ENCODE data around the gene HABP4. TPM values are rescaled to one million over a fixed set of nuclear protein-coding genes. Genes with fewer than 3 reads are reported as not detected.
A peak's percentile ranks its signal among the peaks of the same experiment; 100 is the strongest.

HABP4 gene
- total RNA-seq, 1 experiment from 2014 or later: 21.0 TPM

DNA sequence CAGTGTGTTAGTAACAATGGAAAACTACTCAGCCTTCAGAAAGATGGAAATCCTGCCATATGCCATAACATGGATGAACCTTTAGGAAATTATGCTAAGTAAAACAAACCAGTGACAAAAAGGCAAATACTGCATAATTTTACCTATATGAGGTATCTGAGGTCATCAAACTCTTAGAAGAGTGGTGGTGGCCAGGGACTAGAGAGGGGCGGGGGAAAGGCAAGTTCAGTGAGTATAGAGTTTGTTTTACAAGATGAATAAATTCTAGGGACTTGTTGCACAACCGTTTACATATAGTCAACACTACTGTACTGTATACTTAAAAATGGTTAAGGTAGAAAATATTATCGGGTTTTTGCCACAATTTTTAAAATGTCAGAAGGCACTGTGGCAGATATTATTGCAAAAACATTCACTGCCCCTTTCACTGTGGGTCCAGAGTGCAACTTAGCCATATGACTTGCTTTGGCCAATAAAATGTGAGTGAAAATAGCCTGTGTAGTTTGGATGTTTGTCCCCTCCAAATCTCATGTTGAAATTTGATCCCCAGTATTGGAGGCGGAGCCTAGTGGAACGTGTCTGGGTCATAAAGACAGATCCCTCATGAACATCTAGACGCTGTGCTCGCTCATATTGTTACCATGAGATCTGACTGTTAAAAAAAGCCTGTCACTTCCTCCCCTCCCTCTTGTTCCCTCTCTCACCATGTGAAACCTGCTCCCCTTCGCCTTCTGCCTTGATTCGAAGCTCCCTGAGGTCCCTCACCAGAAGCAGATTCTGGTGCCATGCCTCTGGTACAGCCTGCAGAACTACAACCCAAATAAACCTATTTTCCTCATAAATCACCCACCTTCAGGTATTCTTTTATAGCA, 41.3 kb upstream of the HABP4 start:
- H2AFZ ChIP-seq (ENCODE audit: low read depth, low read length, poor library complexity, severe bottlenecking): no peak overlapping the region
- H3K27me3 ChIP-seq (ENCODE audit: insufficient read depth, low read length): no peaks in the 10 kb centered on the region
- H3K9me2 ChIP-seq (ENCODE audit: insufficient read depth): no peaks in the 10 kb centered on the region
- no peaks in the 10 kb centered on the region for H3K9me3 ChIP-seq (ENCODE audit: control insufficient read depth in 1 of 2, insufficient read depth in 1 of 2, low read depth in 1 of 2, low read length in 2 of 2)
- ChIA-PET POLR2A (no interaction called here), CTCF (no interaction called here), RAD21 (ENCODE audit: low non-redundant PET in 1 of 2, low total read pairs in 2 of 2, uncharacterized antibody in 2 of 2, unreplicated experiment in 2 of 2) (no interaction called here)
- H3K79me2 ChIP-seq (ENCODE audit: insufficient read depth, low read length): peaks cover 88% of the 10 kb centered on the region
- H3K4me3 ChIP-seq (replicated peaks in 1 of 2; ENCODE audit: low read depth in 1 of 2, low read length in 2 of 2): no peak overlapping the region
- no peaks in the 10 kb centered on the region; a peak in 1 of 4 replicates for H3K36me3 ChIP-seq (ENCODE audit: control insufficient read depth in 1 of 2, insufficient read depth in 2 of 2, low read length in 2 of 2)
- peak; percentile 47 for ATAC-seq
- H3K4me1 ChIP-seq (ENCODE audit: control insufficient read depth in 1 of 2, insufficient read depth in 2 of 2, low read length in 2 of 2): peaks cover 0 to 4% of the 10 kb centered on the region in 2 experiments; a peak in 2 of 4 replicates
- H4K20me1 ChIP-seq (ENCODE audit: insufficient read depth): peaks cover 7% of the 10 kb centered on the region; the same call in 1 of the 2 replicates
- TF ChIP-seq FOSL1 (IDR thresholded peaks at IDR 0.05; ENCODE audit: low read depth) (no peak), POLR2AphosphoS5 (IDR thresholded peaks at IDR 0.05; ENCODE audit: low read depth, low read length) (no peak), CBX3 (IDR thresholded peaks at IDR 0.05; ENCODE audit: low read depth) (no peak), JUND (IDR thresholded peaks at IDR 0.05) (no peak), EGR1 (IDR thresholded peaks at IDR 0.05; ENCODE audit: low read depth) (no peak), ELF1 (IDR thresholded peaks at IDR 0.05; ENCODE audit: borderline replicate concordance, low read depth) (no peak), EZH2phosphoT487 (IDR thresholded peaks at IDR 0.05; ENCODE audit: borderline replicate concordance) (no peak), ZNF274 (IDR thresholded peaks at IDR 0.05; ENCODE audit: low read depth, low read length) (no peak), TCF7L2 (IDR thresholded peaks at IDR 0.05; ENCODE audit: borderline replicate concordance, extremely low read depth, insufficient read depth, insufficient read length) (no peak), SP1 (IDR thresholded peaks at IDR 0.05; ENCODE audit: low read depth) (no peak), SIN3A (IDR thresholded peaks at IDR 0.05; ENCODE audit: low read depth) (no peak), EZH2 (IDR thresholded peaks at IDR 0.05) (no peak)
- TF ChIP-seq, protein P1, sequence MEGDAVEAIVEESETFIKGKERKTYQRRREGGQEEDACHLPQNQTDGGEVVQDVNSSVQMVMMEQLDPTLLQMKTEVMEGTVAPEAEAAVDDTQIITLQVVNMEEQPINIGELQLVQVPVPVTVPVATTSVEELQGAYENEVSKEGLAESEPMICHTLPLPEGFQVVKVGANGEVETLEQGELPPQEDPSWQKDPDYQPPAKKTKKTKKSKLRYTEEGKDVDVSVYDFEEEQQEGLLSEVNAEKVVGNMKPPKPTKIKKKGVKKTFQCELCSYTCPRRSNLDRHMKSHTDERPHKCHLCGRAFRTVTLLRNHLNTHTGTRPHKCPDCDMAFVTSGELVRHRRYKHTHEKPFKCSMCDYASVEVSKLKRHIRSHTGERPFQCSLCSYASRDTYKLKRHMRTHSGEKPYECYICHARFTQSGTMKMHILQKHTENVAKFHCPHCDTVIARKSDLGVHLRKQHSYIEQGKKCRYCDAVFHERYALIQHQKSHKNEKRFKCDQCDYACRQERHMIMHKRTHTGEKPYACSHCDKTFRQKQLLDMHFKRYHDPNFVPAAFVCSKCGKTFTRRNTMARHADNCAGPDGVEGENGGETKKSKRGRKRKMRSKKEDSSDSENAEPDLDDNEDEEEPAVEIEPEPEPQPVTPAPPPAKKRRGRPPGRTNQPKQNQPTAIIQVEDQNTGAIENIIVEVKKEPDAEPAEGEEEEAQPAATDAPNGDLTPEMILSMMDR (IDR thresholded peaks at IDR 0.05 in 2 of 3, conservative IDR thresholded peaks at IDR 0.05 in 1 of 3; ENCODE audit: borderline replicate concordance in 1 of 3, insufficient read depth in 1 of 3, low read depth in 2 of 3, low read length in 2 of 3): no peak
- BruUV-seq (replicated peaks): no TSS peak
- H3K27ac ChIP-seq (ENCODE audit: low read depth, low read length): no peak overlapping the region
- H3K4me2 ChIP-seq (ENCODE audit: low read length): no peak overlapping the region
- intact Hi-C loops (cut with micrococcal nuclease): no loop called here
- DNase-seq (ENCODE audit: low read depth, low spot score): no peak
- no peak overlapping the region for H3K9ac ChIP-seq (ENCODE audit: low read length)

Data from HCT116 (cell line).